ENCODE measurements around the gene RXRG.

Gene RXRG

GRCh38 chr1:165383599-165384405 is 61.1 kb downstream of the RXRG start:
- no peak for DNase-seq (ENCODE audit: low spot score)
- TF ChIP-seq CTCF (IDR thresholded peaks at IDR 0.05; ENCODE audit: extremely low read depth, missing control alignments) = no peak

- TF ChIP-seq CTCF (IDR thresholded peaks at IDR 0.05; ENCODE audit: extremely low read depth, missing control alignments) = no peak
- DNase-seq (ENCODE audit: low spot score) = no peak
These were observed 61.9 kb downstream of the RXRG start for GRCh38 chr1:165383067-165383466.

DNA sequence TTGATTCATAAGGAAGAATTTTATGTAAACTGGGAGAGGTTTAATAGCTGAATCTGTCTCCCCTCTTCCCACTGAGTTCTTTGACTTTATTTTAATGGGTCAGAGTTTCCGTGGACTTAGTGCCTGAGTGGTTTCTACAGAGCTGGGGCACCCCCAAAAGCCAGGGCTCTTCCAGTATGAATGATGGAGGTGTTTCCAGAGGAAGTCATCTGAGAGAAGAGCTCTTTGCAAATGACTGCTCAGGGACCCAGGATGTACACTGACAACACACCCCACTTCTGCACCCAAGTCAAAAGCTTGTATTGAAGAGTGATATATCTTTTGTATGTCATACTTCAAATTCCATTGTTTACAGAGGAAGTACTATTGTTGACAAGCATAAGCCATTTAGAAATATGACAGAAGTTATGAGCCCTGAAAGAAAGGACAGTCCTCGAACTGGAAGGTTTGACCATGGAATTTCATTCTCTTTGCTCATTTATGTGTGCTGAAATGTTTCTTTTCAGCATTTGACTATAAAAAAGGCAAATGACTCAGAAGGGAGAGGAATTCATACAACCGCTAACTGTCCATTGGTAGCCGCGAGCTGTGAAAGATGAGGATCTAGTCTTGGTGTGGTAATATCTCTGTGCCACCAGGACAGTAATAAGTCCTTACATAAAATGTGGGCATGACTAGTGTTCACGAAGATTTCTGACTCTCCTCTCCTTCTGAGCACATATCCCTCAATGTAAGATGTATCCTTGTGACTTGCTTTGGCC is 63.0 kb downstream of the RXRG start:
- DNase-seq (ENCODE audit: low spot score) = no peak
- TF ChIP-seq CTCF (IDR thresholded peaks at IDR 0.05; ENCODE audit: extremely low read depth, missing control alignments) = no peak

GRCh38 chr1:165376811-165377311 is 68.1 kb downstream of the RXRG start:
- no peak for DNase-seq (ENCODE audit: low spot score)

GRCh38 chr1:165376041-165376810 is 68.7 kb downstream of the RXRG start:
- peak; percentile 39 for DNase-seq (ENCODE audit: low spot score)
- no peak for TF ChIP-seq CTCF (IDR thresholded peaks at IDR 0.05; ENCODE audit: extremely low read depth, missing control alignments)

More at GRCh38 chr1:165376811-165377311, 68.1 kb downstream of the RXRG start:
- TF ChIP-seq CTCF (IDR thresholded peaks at IDR 0.05; ENCODE audit: extremely low read depth, missing control alignments) = no peak

DNA sequence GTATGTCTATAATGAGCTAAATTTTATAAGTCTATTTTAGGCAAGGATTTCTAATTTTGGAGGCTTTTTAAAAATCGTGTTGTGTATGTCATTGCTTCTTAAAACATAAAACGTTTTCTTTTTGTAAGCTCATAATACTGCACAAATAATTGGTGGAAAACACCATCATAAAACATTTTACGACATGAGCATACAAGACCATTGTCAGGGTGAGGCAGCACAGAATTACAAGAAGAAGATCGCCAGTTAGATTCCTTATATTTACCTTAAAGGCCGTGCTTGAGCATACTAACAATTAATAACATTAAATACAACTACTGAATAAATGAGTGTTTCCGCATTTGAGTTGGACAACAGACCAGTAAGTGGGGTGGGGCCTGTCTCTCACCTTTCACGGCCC is 69.3 kb downstream of the RXRG start:
- TF ChIP-seq CTCF (IDR thresholded peaks at IDR 0.05; ENCODE audit: extremely low read depth, missing control alignments) = no peak
- no peak for DNase-seq (ENCODE audit: low spot score)

Data from GM20000 (cell line).